ENCODE measurements around the gene BAIAP2L2.
"Not testable (repeated sequence)": the region's sequence is repeated elsewhere in the genome, so short reads cannot be mapped to it uniquely, and the experiment has no call there.

Gene BAIAP2L2

GRCh38 chr22:38110008-38110862, at the start of gene BAIAP2L2:
TSS of gene BAIAP2L2 (minus strand) at chr22:38110684. CDS start at chr22:38110525, 159 bp downstream.
- no peak for DNase-seq

- no peak for DNase-seq
Measured at GRCh38 chr22:38155703-38156102, 45.2 kb upstream of the BAIAP2L2 start.

GRCh38 chr22:38154563-38154915, 44.1 kb upstream of the BAIAP2L2 start:
- DNase-seq: not testable (repeated sequence)

- no peak for DNase-seq
Measured at GRCh38 chr22:38153821-38154562, 43.5 kb upstream of the BAIAP2L2 start.

- no peak for DNase-seq
Measured at GRCh38 chr22:38151126-38151500, 40.6 kb upstream of the BAIAP2L2 start.

- DNase-seq: no peak
Measured at GRCh38 chr22:38148245-38148644, 37.8 kb upstream of the BAIAP2L2 start.

GRCh38 chr22:38146166-38146565, 35.7 kb upstream of the BAIAP2L2 start:
- DNase-seq: not testable (repeated sequence)

GRCh38 chr22:38144025-38144405, 33.5 kb upstream of the BAIAP2L2 start:
- no peak for DNase-seq

GRCh38 chr22:38142606-38143005, 32.1 kb upstream of the BAIAP2L2 start:
- DNase-seq: no peak

- DNase-seq: no peak
Measured at GRCh38 chr22:38141217-38141973, 30.9 kb upstream of the BAIAP2L2 start.

GRCh38 chr22:38139901-38140300, 29.4 kb upstream of the BAIAP2L2 start:
- no peak for DNase-seq

GRCh38 chr22:38138961-38139360, 28.5 kb upstream of the BAIAP2L2 start:
- no peak for DNase-seq

- no peak for DNase-seq
Measured at GRCh38 chr22:38137876-38138687, 27.6 kb upstream of the BAIAP2L2 start.

- no peak for DNase-seq
Measured at GRCh38 chr22:38136607-38137006, 26.1 kb upstream of the BAIAP2L2 start.

- DNase-seq: no peak
Measured at GRCh38 chr22:38135133-38135706, 24.7 kb upstream of the BAIAP2L2 start.

GRCh38 chr22:38133331-38133730, 22.8 kb upstream of the BAIAP2L2 start:
- no peak for DNase-seq

- no peak for DNase-seq
Measured at GRCh38 chr22:38132794-38133193, 22.3 kb upstream of the BAIAP2L2 start.

- no peak for DNase-seq
Measured at GRCh38 chr22:38132136-38132535, 21.7 kb upstream of the BAIAP2L2 start.

- DNase-seq: no peak
Measured at GRCh38 chr22:38131399-38131798, 20.9 kb upstream of the BAIAP2L2 start.

GRCh38 chr22:38129856-38130255, 19.4 kb upstream of the BAIAP2L2 start:
- DNase-seq: no peak

GRCh38 chr22:38129021-38129420, 18.5 kb upstream of the BAIAP2L2 start:
- no peak for DNase-seq

GRCh38 chr22:38127869-38128268, 17.4 kb upstream of the BAIAP2L2 start:
- DNase-seq: no peak
